HFF-Myc (cell line): ENCODE data around the gene SMARCAL1.
"Not testable (repeated sequence)": the region's sequence is repeated elsewhere in the genome, so short reads cannot be mapped to it uniquely, and the experiment has no call there.

Experiments used
- DNase-seq: peaks from one replicate; pipeline ENCODE4 v3.0.0-alpha.2; 2011; ENCODE audit warnings: low read depth; ENCODE audit errors: extremely low read depth
- H3K4me3 ChIP-seq: replicated peaks from 2 replicates; pipeline ENCODE4 v1.5.1; 2011; ENCODE audit warnings: low read depth, mild to moderate bottlenecking, control low read depth, low read length
- CTCF ChIP-seq: IDR thresholded peaks from 2 replicates; pipeline ENCODE4 v1.5.1; 2012; ENCODE audit warnings: mild to moderate bottlenecking, low read depth, low read length, control low read depth; ENCODE audit errors: missing control alignments

Gene SMARCAL1

GRCh38 chr2:216517447-216518225 is 105.4 kb downstream of the SMARCAL1 start:
- no peak overlapping the region for H3K4me3 ChIP-seq
- DNase-seq = no peak
- no peak for TF ChIP-seq CTCF

DNA sequence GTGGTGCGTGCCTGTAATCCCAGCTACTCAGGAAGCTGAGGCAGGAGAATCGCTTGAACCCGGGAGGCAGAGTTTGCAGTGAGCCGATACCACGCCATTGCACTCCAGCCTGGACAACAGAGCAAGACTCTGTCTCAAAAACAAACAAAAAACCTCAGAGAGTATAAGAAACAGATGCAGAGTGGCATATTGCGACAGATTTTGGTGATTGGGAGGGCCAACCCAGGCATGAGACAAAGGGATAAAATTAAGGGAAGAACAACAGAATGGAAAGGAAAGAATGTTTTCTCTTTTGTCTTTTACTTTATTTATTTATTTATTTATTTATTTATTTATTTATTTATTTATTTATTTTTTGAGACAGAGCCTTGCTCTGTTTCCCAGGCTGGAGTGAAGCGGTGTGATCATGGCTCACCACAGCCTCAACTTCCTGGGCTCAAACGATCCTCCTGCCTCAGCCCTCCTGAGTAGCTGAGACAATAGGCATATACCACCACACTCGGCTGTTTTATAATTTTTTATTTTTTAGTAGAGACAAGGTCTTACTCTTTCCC is 106.4 kb downstream of the SMARCAL1 start:
- DNase-seq, H3K4me3 ChIP-seq: not testable (repeated sequence)

GRCh38 chr2:216519154-216519762 is 107.0 kb downstream of the SMARCAL1 start:
- peak; percentile 71 for TF ChIP-seq CTCF
- no peak overlapping the region for H3K4me3 ChIP-seq
- peak; percentile 73 for DNase-seq

- no peak for DNase-seq
- no peak overlapping the region for H3K4me3 ChIP-seq
- TF ChIP-seq CTCF = no peak
These were observed 107.8 kb downstream of the SMARCAL1 start for GRCh38 chr2:216520112-216520511.

- H3K4me3 ChIP-seq = no peak overlapping the region
- no peak for DNase-seq
- TF ChIP-seq CTCF = no peak
These were observed 110.7 kb downstream of the SMARCAL1 start for GRCh38 chr2:216522892-216523502.

- H3K4me3 ChIP-seq = no peak overlapping the region
- no peak for DNase-seq
- no peak for TF ChIP-seq CTCF
These were observed 113.7 kb downstream of the SMARCAL1 start for GRCh38 chr2:216525972-216526371.

DNA sequence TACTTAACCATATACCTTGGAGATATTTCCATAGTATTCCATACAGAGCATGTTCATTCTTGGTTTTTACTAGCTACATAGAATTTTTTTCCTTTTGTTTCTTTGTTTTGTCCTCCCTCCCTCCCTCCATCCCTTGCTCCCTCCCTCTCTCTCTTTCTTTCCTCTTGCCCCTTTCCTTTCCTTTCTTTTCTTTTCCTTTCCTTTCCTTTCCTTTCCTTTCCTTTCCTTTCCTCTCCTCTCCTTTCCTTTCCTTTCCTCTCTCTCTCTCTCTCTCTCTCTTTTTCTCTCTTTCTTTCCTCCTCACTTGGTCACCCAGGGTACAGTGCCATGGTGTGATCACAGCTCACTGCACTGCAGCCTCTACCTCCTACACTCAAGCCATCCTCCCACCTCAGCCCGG is 114.7 kb downstream of the SMARCAL1 start:
- no peak overlapping the region for H3K4me3 ChIP-seq
- TF ChIP-seq CTCF = no peak
- DNase-seq = no peak
